Gastroesophageal sphincter (tissue), 4 donors: Measurements from ENCODE around the gene RXFP2. TPM values are rescaled to one million over a fixed set of nuclear protein-coding genes. Genes with fewer than 3 reads are reported as not detected.

Source experiments
- ATAC-seq: fragments of 150-250 bp; one replicate; pipeline ENCODE4 v1.9.1; 2016; ENCODE audit warnings: mild to moderate bottlenecking, moderate library complexity
- H3K27ac ChIP-seq, 4 donors: fragments of 200-600 bp; sonication (generic) in 3 of 4; 1 replicate in 3 of 4; 2 replicates in 1 of 4; pipeline ENCODE4 v1.5.1; 2016 to 2019
- H3K27me3 ChIP-seq: fragments of 200-600 bp; sonication (generic); one replicate; pipeline ENCODE4 v1.5.1; 2019
- H3K36me3 ChIP-seq, 2 donors: fragments of 200-600 bp; sonication (generic); one replicate each; pipeline ENCODE4 v1.5.1; 2019; ENCODE audit warnings: control low read depth in 1 of 2
- H3K4me1 ChIP-seq, 3 donors: fragments of 200-600 bp; sonication (generic); 1 replicate in 2 of 3; 2 replicates in 1 of 3; pipeline ENCODE4 v1.5.1; 2016 to 2019; ENCODE audit warnings: control low read depth in 2 of 3
- H3K4me3 ChIP-seq, 2 donors: fragments of 200-600 bp; sonication (generic); one replicate each; pipeline ENCODE4 v1.5.1; 2019; ENCODE audit warnings: mild to moderate bottlenecking in 1 of 2, moderate library complexity in 1 of 2
- H3K9me3 ChIP-seq, 3 donors: fragments of 200-600 bp; sonication (generic); one replicate each; pipeline ENCODE4 v1.5.1; 2017 to 2019; ENCODE audit warnings: control low read depth in 2 of 3
- EP300 ChIP-seq: sonication (generic); formaldehyde crosslinking; IDR thresholded peaks from one replicate; pipeline ENCODE4 v1.6.1; 2017; ENCODE audit warnings: antibody characterized with exemption, mild to moderate bottlenecking
- POLR2A ChIP-seq, 2 donors: fragments of 450-650 bp; IDR thresholded peaks; one replicate each; pipeline ENCODE4 v1.6.1; 2017; ENCODE audit warnings: antibody characterized with exemption in 2 of 2, mild to moderate bottlenecking in 2 of 2, moderate library complexity in 1 of 2
- POLR2AphosphoS5 ChIP-seq: sonication (generic); formaldehyde crosslinking; IDR thresholded peaks from one replicate; pipeline ENCODE4 v1.6.1; 2017; ENCODE audit warnings: antibody characterized with exemption
- WGBS, 2 donors: methylation state at CpG; one replicate each; pipeline ENCODE4 v1.1.5; 2018; ENCODE audit warnings: low coverage in 1 of 2; 5-methylcytosine and 5-hydroxymethylcytosine counted together
- total RNA-seq, 4 donors: library from RNA; depleted of rRNA; stranded (reverse); fragments of >200 nt; gene quantifications; one replicate each; pipeline ENCODE4 v1.1.0, GENCODE V29; 2016
- TF ChIP-seq, protein P1 (sequence below), 4 experiments: fragments of 200-600 bp in 2 of 4; fragments of 450-650 bp in 2 of 4; sonication (generic) in 1 of 4; IDR thresholded peaks; one replicate each; pipeline ENCODE4 v1.5.1; 2017 to 2019; ENCODE audit warnings: antibody characterized with exemption in 4 of 4, mild to moderate bottlenecking in 2 of 4, moderate library complexity in 2 of 4

The RXFP2 gene
- total RNA-seq, 4 donors from 2014 or later: not detected

DNA sequence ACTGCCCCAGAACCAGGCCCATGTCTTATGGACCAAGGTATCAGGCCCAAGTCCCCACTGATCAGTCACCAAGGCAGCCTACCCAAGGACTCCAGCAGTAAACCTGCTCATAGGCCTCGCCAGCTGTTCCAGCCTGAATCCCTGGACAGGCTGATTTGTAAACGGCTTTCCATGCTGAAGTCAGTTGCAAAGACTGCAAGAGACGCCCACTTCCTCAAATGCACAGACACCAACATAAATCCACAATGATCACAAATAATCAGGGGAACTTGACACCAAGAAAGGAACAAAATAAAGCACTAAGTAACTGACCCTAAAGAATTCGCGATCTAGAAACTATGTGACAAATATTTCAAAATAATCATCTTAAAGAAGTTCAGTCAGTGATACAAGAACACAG, 75.2 kb downstream of the RXFP2 start:
- no peak for ATAC-seq

DNA sequence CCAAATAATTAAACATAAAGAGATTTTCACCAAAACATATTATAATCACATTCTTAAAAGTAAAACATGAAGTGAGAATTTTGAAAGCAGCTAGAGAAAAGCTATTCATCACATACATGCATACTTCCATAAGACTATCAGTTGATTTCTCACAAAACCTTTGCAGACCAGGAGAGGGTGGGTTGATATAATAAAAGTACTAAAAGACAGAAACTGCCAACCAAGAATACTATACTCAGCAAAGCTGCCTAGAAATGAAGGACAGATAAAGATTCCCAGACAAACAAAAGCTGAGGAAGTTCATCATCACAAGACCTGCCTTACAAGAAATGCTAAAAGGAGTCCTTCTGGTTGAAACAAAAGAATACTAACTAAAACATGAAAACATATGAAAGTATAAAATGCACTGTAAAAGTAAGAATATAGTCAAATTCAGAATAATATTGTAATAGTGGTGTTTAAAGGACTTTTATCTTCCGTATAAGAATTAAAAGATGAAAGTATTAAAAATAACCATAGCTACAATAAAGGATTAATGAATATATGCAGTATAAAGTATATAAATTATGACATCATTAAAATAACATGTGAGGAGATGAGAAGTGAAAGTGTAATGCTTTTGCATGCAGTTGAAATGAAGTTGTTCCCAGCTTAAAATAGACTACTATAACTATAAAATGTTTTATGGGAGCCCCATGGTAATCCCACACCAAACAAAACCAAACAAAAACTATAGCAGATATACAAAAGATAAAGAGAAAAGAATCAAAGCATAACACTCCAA, 76.2 kb downstream of the RXFP2 start:
- TF ChIP-seq POLR2AphosphoS5 (no peak), EP300 (no peak), POLR2A (IDR thresholded peaks at IDR 0.05) (no peak)
- TF ChIP-seq, protein P1, sequence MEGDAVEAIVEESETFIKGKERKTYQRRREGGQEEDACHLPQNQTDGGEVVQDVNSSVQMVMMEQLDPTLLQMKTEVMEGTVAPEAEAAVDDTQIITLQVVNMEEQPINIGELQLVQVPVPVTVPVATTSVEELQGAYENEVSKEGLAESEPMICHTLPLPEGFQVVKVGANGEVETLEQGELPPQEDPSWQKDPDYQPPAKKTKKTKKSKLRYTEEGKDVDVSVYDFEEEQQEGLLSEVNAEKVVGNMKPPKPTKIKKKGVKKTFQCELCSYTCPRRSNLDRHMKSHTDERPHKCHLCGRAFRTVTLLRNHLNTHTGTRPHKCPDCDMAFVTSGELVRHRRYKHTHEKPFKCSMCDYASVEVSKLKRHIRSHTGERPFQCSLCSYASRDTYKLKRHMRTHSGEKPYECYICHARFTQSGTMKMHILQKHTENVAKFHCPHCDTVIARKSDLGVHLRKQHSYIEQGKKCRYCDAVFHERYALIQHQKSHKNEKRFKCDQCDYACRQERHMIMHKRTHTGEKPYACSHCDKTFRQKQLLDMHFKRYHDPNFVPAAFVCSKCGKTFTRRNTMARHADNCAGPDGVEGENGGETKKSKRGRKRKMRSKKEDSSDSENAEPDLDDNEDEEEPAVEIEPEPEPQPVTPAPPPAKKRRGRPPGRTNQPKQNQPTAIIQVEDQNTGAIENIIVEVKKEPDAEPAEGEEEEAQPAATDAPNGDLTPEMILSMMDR (IDR thresholded peaks at IDR 0.05): no peak
- H3K9me3 ChIP-seq: peaks cover 0 to 34% (median 0%) of the 10 kb centered on the region in 3 donors
- ATAC-seq: no peak
- no peaks in the 10 kb centered on the region for H3K4me1 ChIP-seq
- WGBS, 2 donors: 45 to 62% methylated on average over 1 of the region's 1 CpG
- no peaks in the 10 kb centered on the region for H3K36me3 ChIP-seq
- no peak overlapping the region for H3K4me3 ChIP-seq
- H3K27ac ChIP-seq: no peak overlapping the region
- no peaks in the 10 kb centered on the region for H3K27me3 ChIP-seq

More for the DNA sequence above, 75.2 kb downstream of the RXFP2 start:
- Histone ChIP-seq H3K9me3 (peaks cover 0 to 34% (median 0%) of the 10 kb centered on the region in 3 donors), H3K4me1 (no peaks in the 10 kb centered on the region), H3K27me3 (no peaks in the 10 kb centered on the region), H3K27ac (no peak overlapping the region), H3K36me3 (no peaks in the 10 kb centered on the region), H3K4me3 (no peak overlapping the region)
- no peak for TF ChIP-seq POLR2AphosphoS5
- WGBS, 2 donors: 73 to 96% methylated on average over 4 of the region's 5 CpGs

DNA sequence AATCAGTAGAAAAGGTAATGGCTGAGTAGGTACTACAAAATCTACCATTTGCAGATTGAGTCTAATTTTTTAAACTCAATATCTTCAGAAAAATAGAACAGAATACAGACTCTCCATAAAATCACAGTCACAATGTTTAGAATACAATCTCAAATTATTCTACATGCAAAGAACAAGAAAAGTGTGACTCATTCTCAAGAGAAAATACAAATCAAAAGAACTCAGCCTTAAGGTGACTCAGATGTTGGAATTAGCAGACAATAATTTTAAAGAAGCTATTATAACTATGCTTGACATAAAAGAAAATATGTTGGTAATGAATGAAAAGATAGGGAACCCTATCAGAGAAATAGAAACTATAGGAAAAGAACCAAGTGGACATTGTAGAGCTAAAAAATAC, 78.9 kb downstream of the RXFP2 start:
- H3K4me1 ChIP-seq: no peaks in the 10 kb centered on the region
- ATAC-seq: no peak
- H3K36me3 ChIP-seq: no peaks in the 10 kb centered on the region
- no peaks in the 10 kb centered on the region for H3K27me3 ChIP-seq
- no peak overlapping the region for H3K27ac ChIP-seq
- H3K4me3 ChIP-seq: no peak overlapping the region
- peaks cover 0 to 34% (median 0%) of the 10 kb centered on the region in 3 donors for H3K9me3 ChIP-seq
- TF ChIP-seq EP300 (no peak), POLR2A (IDR thresholded peaks at IDR 0.05) (no peak)
- TF ChIP-seq, protein P1 (IDR thresholded peaks at IDR 0.05): no peak

DNA sequence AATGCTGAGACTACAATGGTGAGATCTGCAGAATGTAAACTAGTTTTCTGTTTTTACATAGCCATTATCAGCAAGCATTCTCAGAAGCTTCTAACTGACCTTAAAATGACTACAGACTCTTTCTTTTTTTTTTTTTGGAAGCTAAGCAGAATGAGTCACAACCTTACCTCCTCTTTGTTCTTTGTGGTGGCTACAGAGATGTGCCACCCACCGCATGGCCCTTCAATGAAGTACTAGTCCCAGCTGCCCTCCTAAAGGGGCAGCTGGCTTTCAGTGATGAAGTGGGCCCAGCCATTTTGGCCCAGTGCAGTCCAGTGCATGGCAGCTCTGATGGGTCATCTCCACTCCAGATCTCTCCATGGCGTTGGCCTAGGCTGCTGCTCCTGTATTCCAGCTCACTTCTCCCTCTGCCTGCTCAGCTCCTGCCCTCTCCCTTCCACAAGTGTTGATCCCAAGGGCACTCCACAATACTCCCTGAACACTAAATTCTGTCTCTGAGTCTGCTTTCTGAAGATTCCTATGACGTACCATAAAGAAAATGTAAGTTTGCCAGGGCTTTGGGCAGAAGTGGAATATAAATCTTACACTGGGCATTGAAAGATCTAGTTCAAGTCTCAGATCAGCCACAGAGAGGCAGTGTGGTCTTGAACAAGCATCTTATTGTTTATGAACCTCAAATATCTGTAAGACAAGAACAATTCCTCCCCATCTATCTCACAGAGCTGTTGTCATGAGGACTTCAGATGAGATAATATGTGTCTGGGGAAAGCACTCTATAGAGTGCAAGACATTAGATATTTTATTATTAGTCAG, 85.6 kb downstream of the RXFP2 start:
- Histone ChIP-seq H3K9me3 (no peaks in the 10 kb centered on the region), H3K27ac (no peak overlapping the region), H3K36me3 (no peaks in the 10 kb centered on the region), H3K4me1 (no peaks in the 10 kb centered on the region), H3K4me3 (no peak overlapping the region), H3K27me3 (no peaks in the 10 kb centered on the region)
- WGBS, 2 donors: 92 to 100% methylated on average over 2 of the region's 3 CpGs
- TF ChIP-seq POLR2AphosphoS5: no peak
- no peak for TF ChIP-seq POLR2A (IDR thresholded peaks at IDR 0.05)
- TF ChIP-seq, protein P1 (IDR thresholded peaks at IDR 0.05): no peak
- TF ChIP-seq EP300: no peak
- ATAC-seq: no peak

DNA sequence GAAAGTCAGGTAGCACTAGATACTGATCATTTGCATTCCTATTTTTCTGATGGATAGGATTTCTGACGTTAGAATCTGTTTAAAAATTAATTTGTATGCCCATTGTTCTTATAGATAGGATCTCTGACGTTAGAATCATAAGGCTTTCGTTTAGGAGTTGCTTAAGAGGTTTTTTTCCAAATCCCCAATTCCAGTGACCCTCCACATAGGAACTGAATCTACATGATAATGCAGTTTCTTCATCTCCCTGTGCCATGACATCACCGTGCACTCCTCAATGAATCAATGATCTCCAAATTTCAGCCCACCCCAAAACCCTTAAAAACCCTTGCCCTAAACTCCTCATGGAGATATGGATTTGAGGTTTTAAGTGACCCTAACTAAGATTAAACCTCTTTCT, 87.2 kb downstream of the RXFP2 start:
- no peak for TF ChIP-seq POLR2AphosphoS5
- no peak for TF ChIP-seq EP300
- TF ChIP-seq, protein P1 (IDR thresholded peaks at IDR 0.05): no peak
- no peak for TF ChIP-seq POLR2A (IDR thresholded peaks at IDR 0.05)
- H3K36me3 ChIP-seq: no peaks in the 10 kb centered on the region
- 86 to 90% methylated on average over 4 of the region's 4 CpGs for WGBS, 2 donors

More for the DNA sequence above, 87.2 kb downstream of the RXFP2 start:
- Histone ChIP-seq H3K4me1 (no peaks in the 10 kb centered on the region), H3K9me3 (no peaks in the 10 kb centered on the region), H3K4me3 (no peak overlapping the region), H3K27ac (no peak overlapping the region), H3K27me3 (no peaks in the 10 kb centered on the region)
- ATAC-seq: no peak
